T follicular helper cell (primary cell): ENCODE measurements around the gene NQO1.
A peak's percentile ranks its signal among the peaks of the same experiment; 100 is the strongest.
"Not testable (repeated sequence)": the region's sequence is repeated elsewhere in the genome, so short reads cannot be mapped to it uniquely, and the experiment has no call there.

Experiments
- DNase-seq: peaks from one replicate; pipeline ENCODE4 v3.0.0-alpha.2; 2020; ENCODE audit warnings: low read depth
- total RNA-seq, 2 experiments: gene quantifications; one replicate each; lab custom pipeline; 2026; lab: John Stamatoyannopoulos, UW

The NQO1 gene
- 6.9 to 7.5 reads per million in 2 experiments for total RNA-seq

DNA sequence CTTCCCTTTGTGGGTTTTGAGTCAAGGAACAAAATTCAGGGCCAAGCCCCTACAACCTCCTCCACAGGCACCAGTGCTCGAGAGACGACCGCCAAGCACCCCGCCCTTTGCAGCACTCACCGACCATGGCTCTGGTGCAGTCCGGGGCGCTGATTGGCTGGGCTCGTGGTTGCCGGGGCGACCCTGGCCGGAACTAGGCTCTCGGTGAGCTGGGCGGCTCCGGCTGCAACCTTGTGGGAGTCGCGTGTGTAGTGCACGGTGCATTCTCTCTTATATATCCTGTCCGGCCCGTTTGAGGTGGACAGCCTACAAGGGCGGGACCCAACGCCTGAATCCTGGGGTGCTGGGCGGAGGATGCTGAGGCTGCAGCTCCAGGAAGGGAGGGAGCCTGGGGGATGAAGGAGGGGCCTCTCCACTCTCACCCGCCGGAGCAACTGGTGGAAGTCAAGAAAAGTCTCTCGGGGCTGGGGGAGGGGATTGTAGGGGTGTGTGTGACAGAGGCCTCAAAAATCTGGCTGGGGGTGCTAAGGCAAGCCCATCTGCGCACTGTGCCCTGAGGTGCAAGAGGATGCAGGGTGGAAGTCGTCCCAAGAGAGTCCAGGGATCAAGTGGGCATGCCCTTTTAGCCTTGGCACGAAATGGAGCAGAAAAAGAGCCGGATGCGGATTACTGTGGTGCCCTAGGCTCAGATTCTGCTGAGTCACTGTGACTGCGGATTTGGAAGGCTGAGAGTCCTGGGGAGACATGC is at the start of gene NQO1:
Gene NQO1, minus strand, starts transcription at position 248 of the 748 bp plus-strand sequence. Its CDS starts 121 bp downstream, at position 127.
- DNase-seq = peak; percentile 58

DNA sequence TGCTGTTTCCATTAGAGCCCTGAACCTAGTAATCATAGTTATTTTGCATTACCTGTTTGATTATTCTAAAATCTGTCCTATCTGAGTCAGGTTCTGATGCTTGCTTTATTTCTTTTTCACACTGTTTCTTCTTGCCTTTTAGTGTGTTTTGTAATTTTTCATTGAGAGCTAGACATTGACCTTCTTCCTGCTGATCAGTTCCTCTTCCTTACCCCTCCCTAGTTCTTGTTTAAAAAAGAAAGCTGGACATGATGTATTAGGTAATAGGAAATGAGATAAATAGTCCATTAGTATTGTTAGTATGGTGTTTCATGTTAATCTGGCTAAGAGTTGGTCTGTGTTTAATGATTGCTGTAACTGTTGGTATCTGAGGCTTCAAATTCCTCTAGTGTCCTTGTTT is 49.2 kb upstream of the NQO1 start:
- DNase-seq = no peak

DNA sequence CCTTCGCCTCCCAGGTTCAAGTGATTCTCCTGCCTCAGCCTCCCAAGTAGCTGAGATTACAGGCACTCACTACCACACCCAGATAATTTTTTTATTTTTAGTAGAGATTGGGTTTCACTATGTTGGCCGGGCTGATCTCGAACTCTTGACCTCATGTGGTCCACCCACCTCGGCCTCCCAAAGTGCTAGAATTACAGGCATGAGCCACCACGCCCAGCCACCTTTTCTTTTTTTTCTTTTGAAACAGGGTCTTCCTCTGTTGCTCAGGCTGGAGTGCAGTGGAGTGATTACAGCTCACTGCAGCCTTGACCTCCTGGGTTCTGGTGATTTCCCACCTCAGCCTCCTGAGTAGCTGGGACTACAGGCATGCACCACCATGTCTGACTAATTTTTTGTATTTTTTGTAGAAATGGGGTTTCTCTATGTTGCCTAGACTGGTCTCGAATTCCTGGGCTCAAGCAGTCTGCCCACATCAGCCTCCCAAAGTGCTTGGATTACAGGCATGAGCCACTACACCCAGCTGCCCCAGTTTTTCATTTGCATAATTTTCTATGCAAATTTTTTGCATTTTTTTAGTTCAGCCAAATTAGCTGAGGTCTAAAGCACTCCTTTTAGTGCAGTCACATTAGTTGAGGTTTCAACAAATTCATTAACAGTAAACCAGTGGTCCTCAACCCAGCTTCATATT is 47.0 kb upstream of the NQO1 start:
- no peak for DNase-seq

DNA sequence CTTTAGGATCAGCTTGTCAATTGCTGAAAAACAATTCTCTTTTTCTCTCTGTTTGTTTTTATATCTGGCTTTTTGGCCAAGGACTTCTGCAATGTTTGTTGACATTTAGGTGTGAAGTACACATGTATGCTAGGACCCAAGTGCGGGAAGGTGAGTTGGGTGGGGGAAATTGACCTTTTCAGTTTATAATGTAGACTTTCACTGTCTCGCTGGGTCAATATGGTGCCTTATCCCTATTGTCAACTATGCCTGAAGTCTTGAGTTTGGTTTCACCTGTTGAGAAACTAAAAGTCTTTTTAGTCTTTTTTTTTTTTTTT is 45.2 kb upstream of the NQO1 start:
- no peak for DNase-seq

DNA sequence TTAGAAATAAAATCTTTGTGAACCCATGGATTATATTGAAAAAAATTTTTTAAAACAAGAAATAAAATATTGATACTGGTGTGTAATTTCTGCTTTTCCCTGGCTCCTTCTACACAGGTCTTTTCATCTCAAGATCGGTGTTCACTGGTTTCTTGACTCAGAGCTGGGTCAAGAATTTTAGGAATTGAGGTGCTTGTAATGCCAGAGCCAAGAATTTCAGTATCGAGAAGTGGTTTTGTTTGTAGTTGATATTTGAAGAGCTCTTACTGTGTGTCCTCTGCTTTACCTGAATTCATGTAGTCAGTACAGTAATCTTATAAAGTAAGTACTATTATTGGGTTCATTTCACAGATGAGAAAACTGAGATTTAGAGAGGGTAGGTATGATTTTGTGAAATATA is 43.0 kb upstream of the NQO1 start:
- no peak for DNase-seq

DNA sequence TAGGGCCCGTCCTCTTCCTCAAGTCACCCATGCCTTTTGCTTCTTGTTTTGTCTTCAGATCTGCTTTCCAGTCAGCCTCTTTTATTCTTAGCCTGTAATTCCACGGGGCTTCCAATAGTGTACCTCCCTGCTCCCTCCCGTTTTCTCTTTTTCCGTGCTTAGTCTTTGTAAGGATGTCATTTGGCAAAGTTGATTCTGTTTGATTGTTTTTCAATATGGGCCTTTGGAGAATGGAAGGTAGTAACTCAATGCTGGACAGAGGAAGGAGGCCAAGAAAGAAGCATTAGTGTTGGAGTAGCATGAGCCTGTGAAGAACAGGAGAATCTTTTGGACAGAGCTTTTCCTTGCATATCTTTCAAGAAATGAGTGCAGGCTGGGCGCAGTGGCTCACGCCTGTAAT is 42.3 kb upstream of the NQO1 start:
- no peak for DNase-seq

DNA sequence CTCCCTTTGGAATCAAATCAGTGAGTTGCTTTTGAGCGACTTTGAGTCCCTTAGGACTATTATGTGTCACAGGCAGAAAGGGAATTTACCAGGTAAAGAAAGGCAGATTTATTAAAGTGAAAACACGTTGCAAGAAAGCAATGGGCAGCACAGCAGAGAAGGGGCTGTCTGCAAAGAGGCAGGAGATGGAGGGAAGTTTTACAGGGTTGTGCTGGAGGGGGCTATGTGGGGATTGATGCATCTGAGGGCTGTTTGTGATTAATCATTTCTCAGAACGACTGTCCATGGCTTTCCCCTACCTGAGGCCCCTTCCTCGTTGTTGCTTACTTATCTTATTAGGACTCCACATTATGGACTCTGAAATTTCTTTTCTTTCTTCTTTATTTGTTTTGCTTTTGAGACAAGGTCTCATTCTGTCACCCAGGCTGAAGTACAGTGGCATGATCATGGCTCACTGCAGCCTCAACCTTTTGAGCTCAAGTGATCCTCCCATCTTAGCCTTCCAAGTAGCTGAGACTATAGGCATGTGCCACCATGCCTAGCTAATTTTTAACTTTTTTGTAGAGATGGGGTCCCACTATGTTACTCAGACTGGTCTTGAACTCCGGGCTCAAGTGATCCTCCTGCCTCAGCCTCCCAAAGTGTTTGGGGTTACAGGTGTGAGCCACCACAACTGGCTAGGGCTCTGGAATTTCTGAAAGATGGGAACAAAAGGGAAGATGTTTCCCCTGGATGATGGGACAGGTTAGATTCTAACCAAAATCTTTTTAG is 41.3 kb upstream of the NQO1 start:
- no peak for DNase-seq

DNA sequence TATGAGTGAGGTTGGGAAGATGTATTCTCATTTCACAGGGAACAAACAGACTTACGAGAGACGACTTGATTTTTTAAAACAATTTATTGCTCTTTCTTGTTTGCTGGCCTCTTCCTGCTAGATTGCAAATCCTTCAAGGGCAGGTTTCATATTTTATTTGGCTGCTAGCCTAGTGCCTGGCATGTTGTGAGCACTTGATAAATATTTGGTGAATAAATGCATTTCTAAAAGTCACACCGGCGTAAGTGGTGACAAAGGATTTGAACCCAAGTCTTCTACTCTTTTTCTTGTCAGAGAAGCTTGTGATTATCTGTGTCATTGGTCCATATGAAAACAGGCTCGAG is 37.2 kb upstream of the NQO1 start:
- no peak for DNase-seq

DNA sequence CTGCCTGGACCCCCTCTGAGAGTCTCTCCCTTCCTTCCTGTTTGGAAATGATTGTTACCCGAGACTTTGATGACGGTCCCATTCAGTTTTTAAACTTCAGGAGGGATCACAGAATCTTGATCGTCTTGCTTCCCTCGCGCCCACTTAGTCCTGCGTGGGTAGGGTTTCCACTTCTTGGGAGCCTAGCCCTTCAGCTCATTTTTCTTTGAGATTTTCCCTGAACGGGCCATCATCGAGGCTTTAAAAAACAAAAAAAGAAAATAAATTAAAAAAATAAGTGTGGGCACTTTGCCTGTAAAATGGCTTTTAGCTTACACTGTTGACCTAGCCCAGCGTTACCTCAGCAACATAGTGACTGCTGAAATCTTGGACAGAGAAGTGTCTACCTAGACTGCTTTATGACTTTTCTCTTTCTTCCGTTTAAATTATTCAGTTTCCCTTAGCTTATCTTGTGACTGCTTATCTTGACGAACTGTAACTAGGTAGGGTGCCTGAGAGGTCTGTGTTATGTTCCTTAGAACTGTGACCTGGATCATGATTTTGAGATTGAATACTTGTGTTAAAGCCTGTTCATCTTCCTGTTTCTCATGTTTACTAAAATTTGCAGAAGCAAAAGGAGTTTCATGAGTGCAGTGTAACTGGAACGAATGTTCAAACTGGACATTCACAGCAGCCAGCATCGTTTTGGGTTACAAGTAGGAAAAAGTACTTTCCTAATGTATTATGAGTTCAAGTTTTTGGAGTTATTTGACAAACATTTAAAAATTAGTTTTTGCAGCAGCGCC is 36.6 kb upstream of the NQO1 start:
- no peak for DNase-seq

DNA sequence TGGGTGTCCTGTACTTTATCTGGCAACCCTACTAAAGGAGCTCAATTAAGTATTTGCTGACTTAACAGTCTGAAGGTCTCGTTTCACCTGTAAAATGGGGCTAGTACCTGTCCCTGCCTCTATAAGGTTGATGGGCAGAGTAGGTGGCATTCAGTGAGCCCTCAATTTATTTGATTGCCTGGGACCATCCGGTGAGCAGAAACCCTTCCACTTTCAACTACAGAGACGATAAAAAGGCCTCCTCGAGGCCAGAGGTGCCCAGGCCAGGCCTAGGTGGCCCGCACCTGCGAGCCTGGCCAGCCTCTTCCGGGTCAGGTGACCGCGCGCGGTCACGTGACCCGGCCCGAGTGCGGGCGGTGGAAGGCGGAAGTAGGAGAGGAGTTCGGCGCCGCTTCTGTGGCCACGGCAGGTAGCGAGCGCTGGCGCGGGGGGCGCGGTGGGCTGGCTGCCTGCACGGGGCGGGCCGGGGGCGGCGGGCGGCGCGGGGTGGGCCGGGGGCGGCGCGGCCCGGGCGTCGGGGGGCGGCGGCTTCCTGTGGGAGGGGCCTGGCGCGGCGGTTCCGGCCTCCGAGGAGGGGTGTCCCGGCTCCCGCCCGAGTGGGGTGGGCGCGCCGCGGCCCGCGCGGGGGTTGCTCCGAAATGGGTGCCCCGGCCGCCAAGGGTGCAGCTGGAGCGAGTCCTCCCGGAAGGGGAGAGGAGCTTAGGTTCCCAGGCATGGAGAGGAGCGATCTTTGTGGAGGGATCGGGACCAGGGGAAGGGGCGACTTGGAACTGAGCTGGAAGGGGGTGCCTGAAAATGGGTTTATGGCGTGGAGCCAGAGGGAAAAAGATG is 35.8 kb upstream of the NQO1 start, which contains the start of gene WWP2:
Gene WWP2, plus strand, starts transcription at position 350 of the 831 bp plus-strand sequence. CDS start 24,679 bp downstream, outside the sequence.
- peak; percentile 70 for DNase-seq

DNA sequence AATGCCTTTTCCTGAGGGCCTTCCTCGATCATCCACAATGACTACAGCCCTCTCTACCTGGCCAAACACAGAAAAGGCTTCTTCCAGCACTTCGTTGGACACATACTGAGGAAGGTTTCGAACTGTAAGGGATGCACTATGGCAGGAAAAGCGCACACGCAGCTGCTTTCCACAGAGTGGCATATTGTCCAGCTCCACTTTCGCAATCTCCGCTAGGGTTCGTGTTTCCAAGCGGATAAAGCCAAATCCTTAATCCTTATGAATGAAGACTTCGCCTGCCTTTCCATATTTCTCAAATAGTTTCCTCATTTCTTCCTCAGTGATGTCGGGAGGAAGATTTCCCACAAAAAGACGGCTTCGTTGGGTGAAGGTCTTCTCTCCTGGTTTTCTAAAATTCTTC is 31.0 kb upstream of the NQO1 start:
- not testable (repeated sequence) for DNase-seq

DNA sequence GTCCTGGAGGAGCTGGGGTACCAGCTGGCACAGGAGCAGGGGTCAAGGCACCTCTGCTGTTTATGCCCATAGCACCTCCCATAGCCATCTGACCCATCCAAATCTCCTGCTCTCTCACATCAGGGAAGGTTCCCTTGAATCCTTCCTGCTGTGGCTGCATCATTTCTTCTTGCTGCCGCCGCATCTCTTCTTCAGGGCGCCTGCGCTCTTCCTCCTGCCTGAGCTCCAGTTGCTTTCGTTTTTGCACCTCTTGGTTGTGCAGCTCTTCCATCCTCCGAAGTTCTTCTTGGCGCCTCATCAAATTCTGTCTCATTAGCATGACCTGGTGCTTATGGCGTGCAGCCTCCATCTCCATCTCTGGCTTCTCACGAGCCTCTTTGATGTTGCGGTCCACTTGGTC is 30.3 kb upstream of the NQO1 start:
- DNase-seq = no peak

DNA sequence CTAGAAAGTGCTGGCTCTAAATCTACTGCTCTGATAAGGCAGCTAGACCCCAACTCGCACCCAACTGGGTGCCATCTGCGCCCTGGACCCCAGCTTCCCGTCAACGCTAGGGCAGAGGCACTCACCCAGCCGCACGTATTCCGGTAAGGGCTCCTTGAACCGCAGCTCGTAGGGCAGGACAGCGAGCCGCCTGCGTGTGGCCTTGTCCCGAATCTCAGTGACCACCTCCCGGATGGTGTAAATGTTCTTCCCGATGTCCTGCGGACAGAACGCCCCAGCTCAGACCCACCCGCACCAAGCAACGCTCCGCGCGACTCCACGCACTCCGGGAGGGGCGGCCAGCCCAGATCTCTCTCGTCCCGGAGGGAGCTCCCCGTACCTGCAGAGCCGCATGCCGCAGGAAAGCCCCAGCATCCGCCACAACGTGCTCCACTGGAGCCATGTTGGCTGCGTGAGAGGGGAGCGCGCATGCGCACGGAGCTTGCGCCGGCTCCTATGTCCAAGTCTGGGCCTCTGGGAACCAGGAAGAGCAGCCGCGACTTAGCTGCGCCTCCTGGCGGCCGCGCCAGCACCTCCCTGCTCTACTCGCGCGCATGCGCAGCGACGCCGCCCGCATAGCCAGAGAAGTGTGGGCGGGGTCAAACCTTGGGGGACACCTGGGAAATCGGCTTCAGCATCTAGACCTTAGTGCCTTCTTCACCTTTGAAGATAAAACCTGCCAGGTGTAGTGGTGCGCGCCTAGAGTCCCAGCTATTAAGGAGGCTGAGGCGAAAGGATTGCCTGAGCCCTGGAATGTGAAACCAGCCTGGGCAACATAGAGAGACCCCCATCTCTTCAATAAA is 28.3 kb upstream of the NQO1 start, which contains the start of gene NOB1:
Gene NOB1, minus strand, starts transcription at position 458 of the 842 bp plus-strand sequence. Its CDS starts 16 bp downstream, at position 442.
- peak; percentile 95 for DNase-seq

DNA sequence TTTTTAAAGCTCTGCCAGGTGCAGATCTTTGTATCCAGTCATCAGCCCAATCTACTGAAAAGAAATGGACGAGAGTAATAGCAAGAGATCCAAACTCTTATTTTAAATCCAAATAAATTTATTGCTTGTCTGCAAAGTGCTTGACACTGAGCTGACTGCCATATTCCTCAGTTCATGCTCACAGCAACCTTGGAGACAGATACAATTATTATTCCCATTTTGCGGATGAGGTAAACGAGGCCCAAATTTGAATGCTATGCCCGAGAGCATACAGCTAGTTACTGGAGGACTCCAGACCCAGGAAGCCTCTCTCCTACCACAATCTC is 27.7 kb upstream of the NQO1 start:
- DNase-seq = no peak

DNA sequence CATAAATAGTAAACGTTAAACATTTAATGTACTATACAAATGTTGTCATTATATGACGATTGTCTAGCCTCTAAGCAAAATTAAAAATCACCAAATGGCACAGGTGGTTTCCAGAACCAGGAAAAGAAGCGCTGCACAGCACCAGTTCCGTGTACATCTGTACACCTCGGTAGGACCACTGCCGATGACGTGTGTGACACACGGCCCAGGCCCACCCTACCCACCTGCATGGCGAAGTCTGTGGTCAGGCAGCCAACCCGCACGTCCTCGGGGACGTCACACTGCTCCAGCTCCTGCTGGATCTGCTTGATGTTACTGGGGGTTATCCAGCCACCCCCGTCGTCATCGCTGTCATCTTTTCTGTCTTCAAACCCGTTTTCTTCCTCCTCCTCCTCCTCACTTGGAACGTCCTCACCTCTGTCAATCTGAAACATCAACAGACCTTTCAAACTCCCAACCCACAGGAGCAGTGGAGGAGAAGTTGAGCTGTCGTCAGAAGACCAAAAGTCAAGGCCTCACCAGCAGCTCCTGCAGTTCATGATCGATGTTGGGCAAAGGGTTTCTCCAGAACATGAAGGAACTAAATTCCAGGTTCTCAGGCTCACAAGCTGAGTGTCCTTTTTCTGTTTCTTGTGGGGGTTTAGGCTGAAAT is 22.5 kb upstream of the NQO1 start:
- no peak for DNase-seq

DNA sequence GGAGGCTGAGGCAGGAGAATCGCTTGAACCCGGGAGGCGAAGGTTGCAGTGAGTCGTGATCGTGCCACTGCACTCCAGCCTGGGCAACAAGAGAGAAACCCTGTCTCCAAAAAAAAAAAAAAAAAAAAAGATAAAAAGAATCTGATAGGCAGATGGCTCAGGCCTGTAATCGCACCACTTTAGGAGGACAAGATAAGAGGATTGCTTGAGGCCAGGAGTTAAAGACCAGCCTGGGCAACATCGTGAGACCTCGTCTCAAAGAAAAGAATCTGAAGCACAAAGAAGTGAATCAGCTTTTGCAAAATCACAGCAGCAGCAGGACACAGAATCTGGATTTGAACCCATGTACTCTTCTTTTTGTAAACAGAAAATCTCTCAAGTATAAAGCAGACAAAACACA is 20.8 kb upstream of the NQO1 start:
- no peak for DNase-seq

DNA sequence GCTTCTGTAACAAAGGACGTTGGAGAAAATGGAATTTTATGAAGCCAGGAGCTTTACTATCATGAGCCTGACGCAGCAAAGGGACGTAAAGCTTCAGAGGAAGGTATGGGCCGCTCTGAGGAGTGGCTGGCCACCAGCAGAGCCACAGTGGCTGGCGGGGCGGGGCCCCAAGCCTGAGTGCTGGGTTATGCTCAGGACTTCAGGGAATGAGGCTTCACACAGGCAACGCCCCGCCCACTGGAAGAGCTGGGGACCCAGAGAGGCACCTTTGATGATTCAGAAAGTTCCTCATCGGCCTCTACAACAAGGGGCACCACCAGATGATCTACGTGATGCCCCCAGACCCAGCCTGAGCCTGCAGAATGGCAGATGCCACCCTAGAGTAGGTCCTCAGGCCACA is 19.6 kb upstream of the NQO1 start:
- no peak for DNase-seq

DNA sequence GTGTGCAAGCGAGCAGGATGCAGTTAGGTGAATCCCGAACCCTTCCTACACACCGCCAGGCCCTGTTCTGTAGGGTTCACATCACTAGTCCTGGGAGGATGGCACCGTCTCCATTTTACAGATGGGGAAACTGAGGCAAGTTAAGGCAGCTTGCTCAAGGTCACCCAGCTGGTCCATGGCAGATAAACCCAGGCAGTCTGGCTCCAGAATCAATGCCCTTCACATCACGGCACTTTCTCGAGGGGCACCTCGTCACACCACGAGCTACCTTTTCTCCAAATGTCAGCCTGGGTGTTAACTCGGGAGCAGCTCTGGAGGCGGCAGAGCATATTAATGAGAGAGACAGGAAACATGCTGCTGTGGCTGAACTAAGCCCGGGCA is 18.9 kb upstream of the NQO1 start:
- DNase-seq = no peak

DNA sequence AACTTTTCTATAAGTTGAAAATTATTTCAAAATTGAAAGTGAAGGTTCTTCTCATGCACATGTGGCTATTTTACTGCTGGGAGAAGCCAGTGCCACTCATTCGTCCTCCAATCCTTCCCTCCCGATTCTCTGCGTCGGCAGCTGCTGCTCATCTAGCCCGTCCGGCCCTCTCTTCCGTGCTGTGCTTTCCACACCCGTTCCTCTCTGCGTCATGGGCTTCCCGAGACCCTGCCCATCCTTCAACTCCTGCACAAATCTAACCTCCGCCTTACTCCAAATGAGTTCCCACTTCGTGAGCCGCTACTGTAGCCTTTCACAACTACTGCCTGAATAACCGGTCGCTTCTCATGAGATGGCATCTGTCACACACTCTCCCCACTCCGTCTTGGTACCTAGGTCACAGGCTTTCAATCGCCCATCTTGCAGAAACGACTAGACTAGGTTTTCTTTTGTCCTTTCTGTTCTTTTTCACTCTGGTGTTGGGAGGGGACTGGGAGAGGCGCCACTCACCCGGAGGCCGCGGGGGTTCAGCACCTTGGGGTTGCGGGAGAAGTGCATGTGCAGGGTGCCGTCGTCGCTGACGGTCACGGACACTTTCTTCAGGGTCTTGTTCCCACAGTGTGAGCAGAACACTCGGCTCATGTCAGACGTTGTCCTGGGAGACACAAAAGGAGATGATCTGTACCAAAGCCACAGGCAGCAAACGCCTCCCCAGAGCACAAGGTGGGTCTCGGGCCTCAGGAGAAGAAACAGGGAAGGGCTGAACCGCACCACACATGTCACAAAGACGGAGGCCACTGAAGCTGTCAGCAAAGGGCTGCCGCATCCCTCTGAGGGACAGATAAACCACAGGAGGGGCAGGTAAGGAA is 18.2 kb upstream of the NQO1 start:
- DNase-seq = no peak
